Left lung (tissue), 10 donors: Measurements from ENCODE around the gene EPB41L5. TPM values are rescaled to one million over a fixed set of nuclear protein-coding genes. Genes with fewer than 3 reads are reported as not detected.

Source experiments
- ATAC-seq: fragments of 200-7000 bp; cut with Tn5 transposase; one replicate; pipeline ENCODE4 v1.9.1; 2020; ENCODE audit warnings: moderate library complexity
- DNase-seq, 4 donors: peaks; one replicate each; pipeline ENCODE4 v3.0.0-alpha.2; 2013 to 2020
- H3K27ac ChIP-seq, 2 donors: fragments of 200-600 bp; sonication (generic) in 1 of 2; one replicate each; pipeline versions ENCODE4 v1.5.0 to v1.8.0; 2020 to 2021
- H3K27me3 ChIP-seq, 2 donors: fragments of 200-600 bp; sonication (generic) in 1 of 2; one replicate each; pipeline versions ENCODE4 v1.5.0 to v1.8.0; 2020 to 2021
- H3K36me3 ChIP-seq, 2 donors: fragments of 200-600 bp; sonication (generic) in 1 of 2; one replicate each; pipeline versions ENCODE4 v1.5.0 to v1.8.0; 2020 to 2021
- H3K4me1 ChIP-seq, 2 donors: fragments of 200-600 bp; one replicate each; pipeline ENCODE4 v1.8.0; 2021
- H3K4me3 ChIP-seq, 2 donors: fragments of 200-600 bp; sonication (generic) in 1 of 2; one replicate each; pipeline versions ENCODE4 v1.5.0 to v1.8.0; 2020 to 2021; ENCODE audit warnings: mild to moderate bottlenecking in 1 of 2
- H3K9me3 ChIP-seq, 2 donors: fragments of 200-600 bp; sonication (generic) in 1 of 2; one replicate each; pipeline versions ENCODE4 v1.5.0 to v1.8.0; 2020 to 2021
- CTCF ChIP-seq, 2 donors: fragments of 200-600 bp; sonication (generic) in 1 of 2; IDR thresholded peaks; one replicate each; pipeline versions ENCODE4 v1.5.0 to v1.8.0; 2021; ENCODE audit warnings: antibody characterized with exemption in 2 of 2
- intact Hi-C, 2 donors: fragments of 100-400 bp; cut with DNase I; formaldehyde crosslinking; loops; one replicate each; pipeline versions ENCODE4 v1.11.2 to v1.14.2; 2022
- polyA plus RNA-seq, 6 donors: library from polyadenylated mRNA; unstranded; fragments of 120-200 nt; gene quantifications; one replicate each; pipeline ENCODE4 v1.2.1, GENCODE V29; 2013; ENCODE audit not compliant: insufficient read length in 6 of 6
- total RNA-seq, 2 donors: library from RNA; stranded (reverse); fragmentation: NEBNext Ultra II Directional; extraction: Animal tissue kit (Norgen Biotek cat#: 25700); gene quantifications; one replicate each; pipeline ENCODE4 v1.2.1, GENCODE V29; 2021
- donor health status: DM: no; HTN: yes; CAD: no.
- donor health status: DM: no; HTN: no; CAD: no.

The EPB41L5 gene
- total and polyA plus RNA-seq, 8 donors: 36.0 to 53.8 (median 38.9) TPM

DNA sequence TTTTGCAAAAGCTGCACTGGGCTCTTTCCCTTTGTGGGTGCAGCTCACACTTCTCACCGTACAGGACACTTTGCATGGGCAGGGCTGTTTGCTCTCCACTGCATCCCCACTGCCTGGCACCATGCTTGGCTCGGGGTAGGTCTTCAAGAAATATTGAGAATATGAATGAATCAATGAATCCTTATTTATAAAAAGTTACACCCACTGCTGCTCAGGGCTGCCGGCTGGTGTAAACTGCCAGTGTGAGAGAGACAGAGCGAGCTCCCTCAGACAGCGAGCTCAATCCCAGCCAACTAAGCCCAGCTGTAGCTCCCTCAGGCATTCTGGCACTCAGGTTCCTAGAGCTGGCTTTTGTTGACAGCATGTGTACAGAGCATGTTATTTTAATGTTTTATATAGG is 206.9 kb downstream of the EPB41L5 start:
- intact Hi-C loops: no loop called here
- Histone ChIP-seq H3K27me3 (no peaks in the 10 kb centered on the region), H3K9me3 (no peaks in the 10 kb centered on the region), H3K4me1 (peaks cover 13 to 45% of the 10 kb centered on the region in 2 donors), H3K4me3 (no peak overlapping the region), H3K27ac (no peak overlapping the region), H3K36me3 (peaks cover 0 to 16% of the 10 kb centered on the region in 2 donors)
- TF ChIP-seq CTCF (IDR thresholded peaks at IDR 0.05): no peak
- ATAC-seq (no peak), DNase-seq (no peak)

- intact Hi-C loops: no loop called here
- Histone ChIP-seq H3K27me3 (no peaks in the 10 kb centered on the region), H3K36me3 (peaks cover 0 to 16% of the 10 kb centered on the region in 2 donors), H3K9me3 (no peaks in the 10 kb centered on the region), H3K27ac (peak overlapping the region in 1 of 2 donors; percentile 26), H3K4me3 (no peak overlapping the region), H3K4me1 (peaks cover 13 to 49% of the 10 kb centered on the region in 2 donors)
- DNase-seq: no peak
- ATAC-seq: no peak
- TF ChIP-seq CTCF (IDR thresholded peaks at IDR 0.05): no peak
These were observed 207.9 kb downstream of the EPB41L5 start for GRCh38 chr2:120220756-120221155.

- Histone ChIP-seq H3K36me3 (peaks cover 0 to 16% of the 10 kb centered on the region in 2 donors), H3K4me1 (peaks cover 13 to 49% of the 10 kb centered on the region in 2 donors), H3K27ac (no peak overlapping the region), H3K27me3 (no peaks in the 10 kb centered on the region), H3K9me3 (no peaks in the 10 kb centered on the region), H3K4me3 (no peak overlapping the region)
- DNase-seq (no peak), ATAC-seq (no peak)
- TF ChIP-seq CTCF (IDR thresholded peaks at IDR 0.05): no peak
- intact Hi-C loops: no loop called here
These were observed 208.7 kb downstream of the EPB41L5 start for GRCh38 chr2:120221616-120222015.

DNA sequence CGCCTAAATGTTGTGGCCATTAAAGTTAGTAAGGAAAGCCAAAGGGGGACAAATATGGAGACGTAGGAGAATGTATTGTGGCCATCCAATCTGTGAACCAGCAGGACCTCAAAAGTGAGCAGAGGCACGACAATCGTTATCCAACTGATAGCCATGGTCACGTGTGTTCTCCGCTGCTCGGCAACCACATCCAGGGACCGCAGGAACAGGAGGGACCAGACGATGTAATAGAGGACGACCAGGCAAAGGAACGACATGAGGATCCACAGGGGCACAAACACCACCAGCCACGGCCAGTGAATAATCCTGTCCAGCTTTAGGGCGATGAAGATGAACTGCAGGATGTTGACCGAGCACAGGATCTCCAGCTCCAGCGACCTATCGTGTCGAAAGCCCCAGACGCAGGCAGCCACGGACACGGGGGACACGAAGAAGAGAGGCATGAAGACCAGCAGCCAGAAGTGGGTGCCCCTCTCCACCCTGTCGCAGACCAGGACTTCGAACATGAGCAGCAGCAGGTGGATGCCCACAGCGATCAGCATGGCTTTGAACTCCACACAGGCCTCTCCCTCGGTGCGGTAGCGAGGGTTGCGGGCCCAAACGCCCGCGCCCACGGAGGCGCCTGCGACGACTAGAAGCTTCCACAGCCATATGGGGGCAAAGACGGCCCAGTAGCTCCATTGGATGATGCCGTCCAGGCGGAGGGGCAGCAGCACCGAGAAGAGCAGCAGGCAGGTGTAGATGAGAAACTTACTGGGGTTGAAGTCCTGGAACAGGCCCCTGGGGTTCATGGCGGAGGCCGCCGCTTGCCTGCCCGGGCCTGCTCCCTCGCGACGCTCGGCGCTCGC is 209.5 kb downstream of the EPB41L5 start:
- Histone ChIP-seq H3K9me3 (no peaks in the 10 kb centered on the region), H3K36me3 (peaks cover 0 to 16% of the 10 kb centered on the region in 2 donors), H3K27me3 (no peaks in the 10 kb centered on the region), H3K27ac (peak overlapping the region; percentile 90 to 93), H3K4me1 (peaks cover 13 to 49% of the 10 kb centered on the region in 2 donors), H3K4me3 (peak overlapping the region; percentile 62 to 65)
- DNase-seq (peak in 2 of 4 donors; percentile 31 to 76), ATAC-seq (no peak)
- intact Hi-C loops: no loop called here
- TF ChIP-seq CTCF (IDR thresholded peaks at IDR 0.05): no peak

DNA sequence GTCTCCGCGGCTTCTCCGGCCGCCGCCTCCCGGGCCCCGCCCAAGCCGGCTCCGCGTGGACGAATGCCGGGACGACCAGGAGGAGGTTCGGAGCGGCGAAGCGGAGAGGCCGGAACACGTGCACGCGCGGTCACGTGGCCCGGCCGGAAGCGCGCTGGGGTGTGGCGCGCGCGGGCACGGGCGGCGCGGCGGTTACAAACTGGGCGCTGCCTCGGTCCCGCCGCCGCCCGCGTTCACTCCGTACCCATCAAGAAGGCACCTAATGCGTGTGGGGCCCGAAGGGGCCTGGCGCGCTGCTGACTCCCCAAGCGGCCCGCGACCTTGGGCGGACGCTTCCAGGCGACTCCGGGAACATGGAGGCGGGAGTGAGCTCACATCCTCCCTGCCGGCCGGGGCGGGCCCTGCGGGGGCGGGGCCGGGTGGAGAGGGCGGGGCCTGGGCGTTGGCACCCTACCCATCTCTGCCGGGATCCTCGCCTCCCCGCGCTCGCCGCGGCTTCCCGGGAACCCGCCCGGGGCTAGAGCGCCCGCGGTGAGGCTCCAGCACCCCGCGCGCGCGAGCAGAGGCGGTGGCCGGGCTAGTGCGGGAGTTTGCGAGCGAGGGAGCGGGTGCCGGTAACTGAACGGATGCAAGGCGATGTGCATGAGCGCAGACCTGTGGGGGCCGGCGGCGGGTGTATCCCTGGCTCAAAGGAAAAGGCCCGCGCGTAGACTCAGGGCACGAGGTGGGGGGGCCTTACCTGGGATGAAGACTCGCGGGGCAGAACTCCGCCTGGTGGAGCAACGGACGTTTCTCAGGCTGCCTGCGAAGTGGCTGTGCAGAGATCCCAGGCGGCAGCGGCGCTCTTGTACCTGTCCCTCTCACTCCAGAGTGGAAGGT is 210.4 kb downstream of the EPB41L5 start, which contains the start of gene TMEM185B:
TMEM185B (minus strand) TSS at position 367 of the 879 bp plus-strand sequence. CDS start 424 bp downstream, outside the sequence.
- Histone ChIP-seq H3K9me3 (no peaks in the 10 kb centered on the region), H3K27me3 (no peaks in the 10 kb centered on the region), H3K36me3 (peaks cover 0 to 8% of the 10 kb centered on the region in 2 donors), H3K4me1 (peaks cover 13 to 49% of the 10 kb centered on the region in 2 donors), H3K4me3 (peak within 1 kb of the TSS; percentile 62 to 65), H3K27ac (peak within 1 kb of the TSS; percentile 90 to 93)
- DNase-seq: peak; percentile 85 to 98 (median 90)
- TF ChIP-seq CTCF (IDR thresholded peaks at IDR 0.05): peak in 1 of 2 donors; percentile 50
- intact Hi-C loops: no loop called here
- peak; percentile 99 for ATAC-seq
